ENCODE measurements around the gene RALGAPA2. TPM values are rescaled to one million over a fixed set of nuclear protein-coding genes. Genes with fewer than 3 reads are reported as not detected.

Gene RALGAPA2
- total RNA-seq, 1 experiment from 2014 or later = 26.3 TPM

DNA sequence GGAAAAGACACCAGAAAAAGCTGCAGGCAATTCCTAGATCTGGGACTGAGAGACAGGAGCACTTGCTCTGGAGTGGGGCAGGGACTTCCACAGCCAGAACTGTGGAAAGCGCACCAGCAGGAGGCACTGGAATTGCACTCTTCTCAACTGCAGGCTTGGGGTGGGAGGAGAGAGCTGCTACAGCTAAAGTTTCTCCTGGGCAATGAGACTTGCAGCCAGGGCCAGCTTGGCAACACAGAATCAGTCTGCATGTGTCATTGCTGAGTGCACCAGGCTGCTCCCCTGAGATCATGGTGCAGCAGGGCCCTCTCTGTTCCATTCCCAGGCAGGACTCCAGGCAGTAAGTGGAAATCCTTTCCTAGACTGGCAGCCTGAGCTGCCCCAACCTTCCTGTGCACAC, 198.7 kb downstream of the RALGAPA2 start:
- DNase-seq = no peak
- Mint-ChIP-seq H3K27ac (ENCODE audit: unreplicated experiment) (no peak overlapping the region), H3K27me3 (ENCODE audit: unreplicated experiment) (no peaks in the 10 kb centered on the region), H3K4me1 (ENCODE audit: low read depth, unreplicated experiment) (no peaks in the 10 kb centered on the region), H3K4me3 (ENCODE audit: low read depth, unreplicated experiment) (no peak overlapping the region), H3K9me3 (ENCODE audit: low read depth, unreplicated experiment) (no peaks in the 10 kb centered on the region), H3K36me3 (ENCODE audit: insufficient read depth, unreplicated experiment) (peaks cover 6% of the 10 kb centered on the region)
- CTCF ChIA-PET = no interaction called here
- TF ChIP-seq, protein P1, sequence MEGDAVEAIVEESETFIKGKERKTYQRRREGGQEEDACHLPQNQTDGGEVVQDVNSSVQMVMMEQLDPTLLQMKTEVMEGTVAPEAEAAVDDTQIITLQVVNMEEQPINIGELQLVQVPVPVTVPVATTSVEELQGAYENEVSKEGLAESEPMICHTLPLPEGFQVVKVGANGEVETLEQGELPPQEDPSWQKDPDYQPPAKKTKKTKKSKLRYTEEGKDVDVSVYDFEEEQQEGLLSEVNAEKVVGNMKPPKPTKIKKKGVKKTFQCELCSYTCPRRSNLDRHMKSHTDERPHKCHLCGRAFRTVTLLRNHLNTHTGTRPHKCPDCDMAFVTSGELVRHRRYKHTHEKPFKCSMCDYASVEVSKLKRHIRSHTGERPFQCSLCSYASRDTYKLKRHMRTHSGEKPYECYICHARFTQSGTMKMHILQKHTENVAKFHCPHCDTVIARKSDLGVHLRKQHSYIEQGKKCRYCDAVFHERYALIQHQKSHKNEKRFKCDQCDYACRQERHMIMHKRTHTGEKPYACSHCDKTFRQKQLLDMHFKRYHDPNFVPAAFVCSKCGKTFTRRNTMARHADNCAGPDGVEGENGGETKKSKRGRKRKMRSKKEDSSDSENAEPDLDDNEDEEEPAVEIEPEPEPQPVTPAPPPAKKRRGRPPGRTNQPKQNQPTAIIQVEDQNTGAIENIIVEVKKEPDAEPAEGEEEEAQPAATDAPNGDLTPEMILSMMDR (IDR thresholded peaks at IDR 0.05; ENCODE audit: unreplicated experiment) = no peak
- intact Hi-C loops (cut with micrococcal nuclease; ENCODE audit: unreplicated experiment) = no loop called here
- BruUV-seq (replicated peaks) = no TSS peak

DNA sequence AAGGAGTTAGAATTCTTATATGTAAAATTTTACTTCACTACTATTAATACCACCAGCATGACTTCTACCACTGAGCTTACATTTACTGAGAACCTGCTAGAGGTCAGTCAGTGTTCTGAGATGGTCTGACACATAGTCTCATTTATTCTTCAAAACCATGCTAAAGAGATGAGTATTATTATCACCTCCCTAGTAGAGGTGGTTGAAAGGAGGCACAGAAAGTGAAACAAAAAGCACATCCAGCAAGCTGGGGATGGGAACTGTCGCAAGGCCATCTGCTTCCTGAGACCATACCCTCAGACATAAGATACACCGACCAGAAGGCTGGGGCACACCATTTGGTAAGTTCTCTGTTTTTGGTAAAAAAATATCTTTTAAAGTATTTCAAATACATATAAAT, 206.9 kb downstream of the RALGAPA2 start:
- H3K4me3 Mint-ChIP-seq (ENCODE audit: low read depth, unreplicated experiment) = no peak overlapping the region
- no peaks in the 10 kb centered on the region for H3K9me3 Mint-ChIP-seq (ENCODE audit: low read depth, unreplicated experiment)
- TF ChIP-seq, protein P1 (IDR thresholded peaks at IDR 0.05; ENCODE audit: unreplicated experiment) = no peak
- intact Hi-C loops (cut with micrococcal nuclease; ENCODE audit: unreplicated experiment) = loop anchor here (10.0 kb wide), 1 partner anchor 59 kb away; no protein-coding TSS in a partner anchor
- no TSS peak for BruUV-seq (replicated peaks)
- CTCF ChIA-PET = no interaction called here
- H3K27ac Mint-ChIP-seq (ENCODE audit: unreplicated experiment) = no peak overlapping the region
- H3K27me3 Mint-ChIP-seq (ENCODE audit: unreplicated experiment) = no peaks in the 10 kb centered on the region
- no peak for DNase-seq
- no peaks in the 10 kb centered on the region for H3K4me1 Mint-ChIP-seq (ENCODE audit: low read depth, unreplicated experiment)
- no peaks in the 10 kb centered on the region for H3K36me3 Mint-ChIP-seq (ENCODE audit: insufficient read depth, unreplicated experiment)

DNA sequence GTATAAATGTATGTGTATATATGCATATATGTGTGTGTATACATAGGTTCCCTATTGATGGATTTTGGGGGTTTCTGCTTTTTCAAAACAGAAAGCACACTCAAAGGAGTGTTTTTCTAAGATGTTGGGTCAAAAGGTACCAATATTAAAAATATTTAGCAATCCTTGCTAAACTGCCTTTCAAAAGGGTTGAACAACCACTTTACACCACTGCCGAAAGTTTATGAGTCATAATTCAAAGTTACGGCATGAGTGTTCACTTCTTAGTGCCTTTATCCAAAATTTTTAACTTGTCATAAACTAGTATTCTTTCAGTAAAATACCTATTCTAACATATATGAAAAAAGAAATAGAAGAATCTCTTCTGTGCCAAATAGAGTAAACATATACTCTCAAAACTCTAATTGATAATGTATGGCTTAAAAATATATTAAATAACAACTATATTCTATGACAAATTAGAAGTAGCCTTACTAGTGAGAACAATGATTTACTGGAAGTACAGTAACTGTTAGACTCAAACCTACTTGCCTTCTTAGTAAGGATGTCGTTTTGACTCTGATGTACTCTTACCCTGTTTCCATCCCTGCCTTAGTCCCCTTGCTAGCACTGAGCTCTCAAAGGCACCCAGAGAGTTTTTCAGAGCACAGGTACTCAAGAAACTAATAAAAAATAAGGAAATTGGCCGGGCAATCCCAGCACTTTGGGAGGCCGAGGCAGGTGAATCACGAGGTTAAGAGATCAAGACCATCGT, 208.5 kb downstream of the RALGAPA2 start:
- Mint-ChIP-seq H3K27ac (ENCODE audit: unreplicated experiment) (no peak overlapping the region), H3K9me3 (ENCODE audit: low read depth, unreplicated experiment) (no peaks in the 10 kb centered on the region), H3K4me1 (ENCODE audit: low read depth, unreplicated experiment) (no peaks in the 10 kb centered on the region), H3K27me3 (ENCODE audit: unreplicated experiment) (no peaks in the 10 kb centered on the region), H3K36me3 (ENCODE audit: insufficient read depth, unreplicated experiment) (no peaks in the 10 kb centered on the region), H3K4me3 (ENCODE audit: low read depth, unreplicated experiment) (no peak overlapping the region)
- no TSS peak for BruUV-seq (replicated peaks)
- CTCF ChIA-PET = no interaction called here
- DNase-seq = no peak
- TF ChIP-seq, protein P1 (IDR thresholded peaks at IDR 0.05; ENCODE audit: unreplicated experiment) = no peak
- intact Hi-C loops (cut with micrococcal nuclease; ENCODE audit: unreplicated experiment) = loop anchor here (10.0 kb wide), 1 partner anchor 61 kb away; no protein-coding TSS in a partner anchor

DNA sequence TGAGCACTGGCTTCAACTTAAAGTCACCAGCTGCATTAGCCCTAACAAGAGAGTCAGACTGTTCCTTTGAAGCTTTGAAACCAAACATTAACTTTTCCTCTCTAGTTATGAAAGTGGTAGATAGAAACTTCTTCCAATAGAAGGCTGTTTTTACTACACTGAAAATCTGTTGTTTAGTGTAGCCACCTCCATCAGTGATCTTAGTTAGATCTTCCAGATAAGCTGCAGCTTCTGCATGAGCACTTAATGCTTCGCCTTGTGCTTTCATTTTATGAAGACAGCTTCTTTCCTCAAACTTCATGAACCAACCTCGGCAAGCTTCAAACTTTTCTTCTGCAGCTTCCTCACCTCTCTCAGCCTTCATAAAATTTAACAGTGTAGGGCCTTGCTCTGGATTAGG, 211.3 kb downstream of the RALGAPA2 start:
- Mint-ChIP-seq H3K9me3 (ENCODE audit: low read depth, unreplicated experiment) (no peaks in the 10 kb centered on the region), H3K27me3 (ENCODE audit: unreplicated experiment) (no peaks in the 10 kb centered on the region), H3K4me3 (ENCODE audit: low read depth, unreplicated experiment) (no peak overlapping the region), H3K4me1 (ENCODE audit: low read depth, unreplicated experiment) (no peaks in the 10 kb centered on the region), H3K36me3 (ENCODE audit: insufficient read depth, unreplicated experiment) (no peaks in the 10 kb centered on the region), H3K27ac (ENCODE audit: unreplicated experiment) (no peak overlapping the region)
- CTCF ChIA-PET = no interaction called here
- DNase-seq = no peak
- BruUV-seq (replicated peaks) = no TSS peak
- intact Hi-C loops (cut with micrococcal nuclease; ENCODE audit: unreplicated experiment) = loop anchor here (10.0 kb wide), 1 partner anchor 64 kb away; no protein-coding TSS in a partner anchor
- TF ChIP-seq, protein P1 (IDR thresholded peaks at IDR 0.05; ENCODE audit: unreplicated experiment) = no peak

Data from Calu3 (cell line).